NCI-H187 (cell line): ENCODE data around the gene FARS2.
"Not testable (repeated sequence)": the region's sequence is repeated elsewhere in the genome, so short reads cannot be mapped to it uniquely, and the experiment has no call there.

Experiments used
- DNase-seq, 2 experiments: peaks; one replicate each; lab custom pipeline; 2025; lab: John Stamatoyannopoulos, UW

The FARS2 gene

GRCh38 chr6:5796555-5796954, 535.2 kb downstream of the FARS2 start:
- DNase-seq: not testable (repeated sequence)

- not testable (repeated sequence) for DNase-seq
These were observed 545.1 kb downstream of the FARS2 start for GRCh38 chr6:5806406-5806805.

GRCh38 chr6:5809450-5809849, 548.1 kb downstream of the FARS2 start:
- no peak for DNase-seq

- no peak for DNase-seq
These were observed 550.7 kb downstream of the FARS2 start for GRCh38 chr6:5811997-5812396.

GRCh38 chr6:5813625-5814027, 552.3 kb downstream of the FARS2 start:
- no peak for DNase-seq

- no peak for DNase-seq
These were observed 552.8 kb downstream of the FARS2 start for GRCh38 chr6:5814116-5814515.

- no peak for DNase-seq
These were observed 553.6 kb downstream of the FARS2 start for GRCh38 chr6:5814901-5815300.

- no peak for DNase-seq
These were observed 556.6 kb downstream of the FARS2 start for GRCh38 chr6:5817869-5818268.

GRCh38 chr6:5818959-5819358, 557.6 kb downstream of the FARS2 start:
- DNase-seq: no peak
